Right lobe of liver (tissue), 4 donors: ENCODE measurements around the gene OPRM1.

Experiments
- POLR2A ChIP-seq: fragments of 450-650 bp; IDR thresholded peaks from one replicate; pipeline ENCODE4 v1.6.1; 2017; ENCODE audit warnings: antibody characterized with exemption, mild to moderate bottlenecking
- TF ChIP-seq, protein P1 (sequence below), 4 donors: fragments of 200-600 bp in 3 of 4; fragments of 450-650 bp in 1 of 4; IDR thresholded peaks; one replicate each; pipeline versions ENCODE4 v1.5.1 to v1.8.0; 2016 to 2022; ENCODE audit warnings: antibody characterized with exemption in 4 of 4, mild to moderate bottlenecking in 2 of 4
- donor health status: DM: no; HTN: no; CAD: no.
- donor health status: DM: no; HTN: no; CAD: no.
- donor health status: DM: no; HTN: yes; CAD: no.

DNA sequence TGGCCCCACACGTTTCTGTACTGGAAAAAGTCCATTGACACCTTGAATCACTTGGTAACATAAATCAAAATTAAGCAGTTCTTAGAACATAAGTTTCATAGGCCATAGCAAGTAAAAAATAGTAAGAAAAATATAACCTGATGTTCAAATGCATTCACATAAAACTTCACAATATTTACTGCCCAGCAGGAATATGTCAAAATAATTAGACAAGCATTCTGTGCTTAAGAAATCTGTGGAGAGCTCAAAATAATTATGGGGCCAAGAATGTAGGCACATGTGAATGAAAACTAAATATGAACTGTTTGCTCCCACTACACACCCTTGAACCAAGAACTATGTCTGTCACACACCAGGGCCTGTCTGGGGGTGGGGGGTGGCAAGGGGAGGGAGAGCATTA, 246.8 kb downstream of the OPRM1 start:
- TF ChIP-seq, protein P1, sequence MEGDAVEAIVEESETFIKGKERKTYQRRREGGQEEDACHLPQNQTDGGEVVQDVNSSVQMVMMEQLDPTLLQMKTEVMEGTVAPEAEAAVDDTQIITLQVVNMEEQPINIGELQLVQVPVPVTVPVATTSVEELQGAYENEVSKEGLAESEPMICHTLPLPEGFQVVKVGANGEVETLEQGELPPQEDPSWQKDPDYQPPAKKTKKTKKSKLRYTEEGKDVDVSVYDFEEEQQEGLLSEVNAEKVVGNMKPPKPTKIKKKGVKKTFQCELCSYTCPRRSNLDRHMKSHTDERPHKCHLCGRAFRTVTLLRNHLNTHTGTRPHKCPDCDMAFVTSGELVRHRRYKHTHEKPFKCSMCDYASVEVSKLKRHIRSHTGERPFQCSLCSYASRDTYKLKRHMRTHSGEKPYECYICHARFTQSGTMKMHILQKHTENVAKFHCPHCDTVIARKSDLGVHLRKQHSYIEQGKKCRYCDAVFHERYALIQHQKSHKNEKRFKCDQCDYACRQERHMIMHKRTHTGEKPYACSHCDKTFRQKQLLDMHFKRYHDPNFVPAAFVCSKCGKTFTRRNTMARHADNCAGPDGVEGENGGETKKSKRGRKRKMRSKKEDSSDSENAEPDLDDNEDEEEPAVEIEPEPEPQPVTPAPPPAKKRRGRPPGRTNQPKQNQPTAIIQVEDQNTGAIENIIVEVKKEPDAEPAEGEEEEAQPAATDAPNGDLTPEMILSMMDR (IDR thresholded peaks at IDR 0.05): no peak
- TF ChIP-seq POLR2A: no peak
